ENCODE measurements around the gene PCDHGA2.

Gene PCDHGA2

DNA sequence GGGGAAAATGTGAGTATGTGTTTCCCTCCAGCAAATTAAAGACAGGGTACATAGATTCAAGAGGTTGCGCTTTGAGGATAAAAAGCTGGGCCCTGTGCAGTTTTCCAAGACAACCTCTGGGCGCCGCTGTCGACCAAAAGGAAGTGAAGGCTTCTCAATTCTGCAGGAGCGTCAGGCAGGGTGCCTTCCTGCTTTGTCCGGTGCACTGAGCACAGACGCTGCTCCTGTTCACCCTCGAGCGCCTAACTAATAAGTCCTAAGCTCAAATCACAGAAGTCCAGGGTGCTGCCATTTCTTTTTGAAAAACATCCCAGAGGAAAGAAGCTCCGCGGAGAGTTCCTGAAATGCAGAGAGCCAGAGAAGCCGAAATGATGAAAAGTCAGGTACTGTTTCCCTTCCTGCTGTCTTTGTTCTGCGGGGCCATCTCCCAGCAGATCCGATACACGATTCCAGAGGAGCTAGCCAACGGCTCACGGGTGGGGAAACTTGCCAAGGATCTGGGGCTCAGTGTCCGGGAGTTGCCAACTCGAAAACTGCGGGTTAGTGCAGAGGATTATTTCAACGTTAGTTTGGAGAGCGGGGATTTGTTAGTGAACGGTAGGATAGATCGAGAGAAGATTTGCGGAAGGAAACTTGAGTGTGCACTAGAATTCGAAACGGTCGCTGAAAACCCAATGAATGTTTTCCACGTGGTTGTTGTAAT lies 11.5 kb downstream of the PCDHGA2 start, which contains the start of gene PCDHGB1:
Gene PCDHGB1, plus strand, starts transcription at position 183 of the 703 bp plus-strand sequence. Its CDS starts 162 bp downstream, at position 345.
- no peaks in the 10 kb centered on the region for H4K20me1 ChIP-seq (ENCODE audit: insufficient read depth)
- no peaks in the 10 kb centered on the region for H3K27me3 ChIP-seq (ENCODE audit: insufficient read depth, low read depth)
- no peak within 1 kb of the TSS for H2AFZ ChIP-seq (ENCODE audit: low read depth)
- H3K4me3 ChIP-seq (IDR thresholded peaks at IDR 0.05; ENCODE audit: insufficient read depth, low read depth, low read length), result no peak within 1 kb of the TSS
- no peak within 1 kb of the TSS for H3K4me2 ChIP-seq
- TF ChIP-seq, protein P1, sequence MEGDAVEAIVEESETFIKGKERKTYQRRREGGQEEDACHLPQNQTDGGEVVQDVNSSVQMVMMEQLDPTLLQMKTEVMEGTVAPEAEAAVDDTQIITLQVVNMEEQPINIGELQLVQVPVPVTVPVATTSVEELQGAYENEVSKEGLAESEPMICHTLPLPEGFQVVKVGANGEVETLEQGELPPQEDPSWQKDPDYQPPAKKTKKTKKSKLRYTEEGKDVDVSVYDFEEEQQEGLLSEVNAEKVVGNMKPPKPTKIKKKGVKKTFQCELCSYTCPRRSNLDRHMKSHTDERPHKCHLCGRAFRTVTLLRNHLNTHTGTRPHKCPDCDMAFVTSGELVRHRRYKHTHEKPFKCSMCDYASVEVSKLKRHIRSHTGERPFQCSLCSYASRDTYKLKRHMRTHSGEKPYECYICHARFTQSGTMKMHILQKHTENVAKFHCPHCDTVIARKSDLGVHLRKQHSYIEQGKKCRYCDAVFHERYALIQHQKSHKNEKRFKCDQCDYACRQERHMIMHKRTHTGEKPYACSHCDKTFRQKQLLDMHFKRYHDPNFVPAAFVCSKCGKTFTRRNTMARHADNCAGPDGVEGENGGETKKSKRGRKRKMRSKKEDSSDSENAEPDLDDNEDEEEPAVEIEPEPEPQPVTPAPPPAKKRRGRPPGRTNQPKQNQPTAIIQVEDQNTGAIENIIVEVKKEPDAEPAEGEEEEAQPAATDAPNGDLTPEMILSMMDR (conservative IDR thresholded peaks at IDR 0.05; ENCODE audit: low read depth, low read length), result no peak
- no peak within 1 kb of the TSS for H3K9ac ChIP-seq
- no peaks in the 10 kb centered on the region for H3K79me2 ChIP-seq (ENCODE audit: insufficient read depth, low read depth)
- H3K4me1 ChIP-seq (ENCODE audit: low read depth, poor library complexity, severe bottlenecking), result no peaks in the 10 kb centered on the region
- H3K36me3 ChIP-seq (ENCODE audit: insufficient read depth), result no peaks in the 10 kb centered on the region
- no peak within 1 kb of the TSS for H3K27ac ChIP-seq

- Histone ChIP-seq H3K4me2 (no peak overlapping the region), H3K4me3 (IDR thresholded peaks at IDR 0.05; ENCODE audit: insufficient read depth, low read depth, low read length) (no peak overlapping the region), H3K27ac (no peak overlapping the region), H3K4me1 (ENCODE audit: low read depth, poor library complexity, severe bottlenecking) (no peaks in the 10 kb centered on the region), H3K36me3 (ENCODE audit: insufficient read depth) (no peaks in the 10 kb centered on the region), H2AFZ (ENCODE audit: low read depth) (no peak overlapping the region), H4K20me1 (ENCODE audit: insufficient read depth) (no peaks in the 10 kb centered on the region), H3K79me2 (ENCODE audit: insufficient read depth, low read depth) (no peaks in the 10 kb centered on the region), H3K9ac (no peak overlapping the region), H3K27me3 (ENCODE audit: insufficient read depth, low read depth) (no peaks in the 10 kb centered on the region)
- TF ChIP-seq, protein P1 (conservative IDR thresholded peaks at IDR 0.05; ENCODE audit: low read depth, low read length), result no peak
These were observed 13.0 kb downstream of the PCDHGA2 start for GRCh38 chr5:141351591-141351990.

DNA sequence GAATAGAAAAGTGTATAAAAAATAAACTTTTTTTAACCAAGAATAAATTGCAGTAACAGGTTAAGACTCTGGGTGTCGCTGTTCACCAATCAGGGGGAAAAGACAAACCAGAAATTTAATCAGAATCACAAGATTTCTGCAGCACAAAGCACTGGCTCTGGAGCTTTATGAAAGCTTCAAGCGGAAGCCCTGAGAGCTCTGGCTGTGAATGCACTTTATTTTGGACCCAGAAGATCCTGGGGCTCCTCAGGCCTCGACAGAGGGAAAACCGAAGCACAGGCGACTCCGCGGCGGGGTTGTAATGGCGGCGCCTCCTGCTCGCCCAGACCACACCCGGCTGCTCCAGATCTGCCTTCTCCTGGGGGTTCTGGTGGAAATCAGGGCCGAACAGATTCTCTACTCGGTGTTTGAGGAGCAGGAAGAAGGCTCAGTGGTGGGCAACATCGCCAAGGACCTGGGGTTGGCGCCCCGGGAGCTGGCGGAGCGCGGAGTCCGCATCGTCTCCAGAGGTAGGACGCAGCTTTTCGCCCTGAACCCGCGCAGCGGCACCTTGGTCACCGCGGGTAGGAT lies 16.4 kb downstream of the PCDHGA2 start, which contains the start of gene PCDHGA4:
Gene PCDHGA4, plus strand, starts transcription at position 122 of the 570 bp plus-strand sequence. Its CDS starts 87 bp downstream, at position 209.
- no peak within 1 kb of the TSS for H3K27ac ChIP-seq
- H3K4me2 ChIP-seq, result no peak within 1 kb of the TSS
- no peak within 1 kb of the TSS for H3K4me3 ChIP-seq (IDR thresholded peaks at IDR 0.05; ENCODE audit: insufficient read depth, low read depth, low read length)

GRCh38 chr5:141355641-141356040 lies 17.1 kb downstream of the PCDHGA2 start:
- no peak overlapping the region for H3K4me3 ChIP-seq (IDR thresholded peaks at IDR 0.05; ENCODE audit: insufficient read depth, low read depth, low read length)
- H3K27ac ChIP-seq, result no peak overlapping the region
- H3K4me1 ChIP-seq (ENCODE audit: low read depth, poor library complexity, severe bottlenecking), result no peaks in the 10 kb centered on the region
- no peaks in the 10 kb centered on the region for H4K20me1 ChIP-seq (ENCODE audit: insufficient read depth)
- H3K79me2 ChIP-seq (ENCODE audit: insufficient read depth, low read depth), result no peaks in the 10 kb centered on the region
- no peak overlapping the region for H3K9ac ChIP-seq
- H3K36me3 ChIP-seq (ENCODE audit: insufficient read depth), result no peaks in the 10 kb centered on the region
- no peaks in the 10 kb centered on the region for H3K27me3 ChIP-seq (ENCODE audit: insufficient read depth, low read depth)
- TF ChIP-seq, protein P1 (conservative IDR thresholded peaks at IDR 0.05; ENCODE audit: low read depth, low read length), result no peak
- H3K4me2 ChIP-seq, result no peak overlapping the region
- no peak overlapping the region for H2AFZ ChIP-seq (ENCODE audit: low read depth)

More for the DNA sequence above, 16.4 kb downstream of the PCDHGA2 start, which contains the start of gene PCDHGA4:
- Histone ChIP-seq H3K9ac (no peak within 1 kb of the TSS), H3K79me2 (ENCODE audit: insufficient read depth, low read depth) (no peaks in the 10 kb centered on the region), H3K36me3 (ENCODE audit: insufficient read depth) (no peaks in the 10 kb centered on the region), H4K20me1 (ENCODE audit: insufficient read depth) (no peaks in the 10 kb centered on the region), H2AFZ (ENCODE audit: low read depth) (no peak within 1 kb of the TSS), H3K27me3 (ENCODE audit: insufficient read depth, low read depth) (no peaks in the 10 kb centered on the region), H3K4me1 (ENCODE audit: low read depth, poor library complexity, severe bottlenecking) (no peaks in the 10 kb centered on the region)
- TF ChIP-seq, protein P1 (conservative IDR thresholded peaks at IDR 0.05; ENCODE audit: low read depth, low read length), result peak; percentile 66

Measured in KMS-11 (cell line).